Activated CD4-positive, alpha-beta T cell treated with anti-CD3 and anti-CD28 coated beads for 1 hour (primary cell): ENCODE data around the gene BBX.

Experiments used
- DNase-seq: peaks from one replicate; pipeline ENCODE4 v3.0.0-alpha.2; 2020

Gene BBX

DNA sequence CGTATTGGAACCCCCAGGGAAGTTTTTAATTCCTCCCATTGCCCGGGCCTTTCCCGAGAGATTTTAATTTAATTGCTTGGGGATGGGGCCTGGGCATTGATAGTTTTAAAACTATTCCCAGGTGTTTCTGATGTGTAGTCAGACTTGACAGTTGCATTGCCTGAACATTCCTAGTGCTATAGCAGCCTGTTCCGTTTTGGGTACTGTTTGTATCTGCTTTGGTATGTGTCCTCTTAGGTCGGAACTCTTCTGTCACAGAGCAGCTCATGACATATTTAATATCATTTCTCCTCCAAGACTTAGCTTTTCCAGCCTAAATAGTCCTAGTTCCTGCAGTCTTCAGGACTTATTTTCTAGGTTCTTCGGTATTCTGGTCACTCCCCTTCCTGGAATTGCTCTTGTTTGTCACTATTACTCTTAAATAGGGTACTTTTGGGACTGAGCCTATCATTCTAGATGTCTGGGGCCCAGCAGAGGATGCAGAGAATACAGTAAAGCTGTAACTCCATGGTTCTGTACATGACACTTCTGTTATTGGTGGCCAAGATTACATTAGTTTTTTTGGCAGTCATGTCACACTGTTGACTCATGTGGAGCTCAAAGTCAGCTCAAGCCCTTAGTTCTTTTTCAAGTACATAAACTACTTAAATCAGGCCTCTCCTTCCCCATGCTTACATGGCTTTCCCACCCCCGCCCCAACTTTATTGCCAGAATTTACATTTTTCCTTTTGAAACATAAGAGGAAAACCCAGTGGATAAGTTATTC, 81.5 kb downstream of the BBX start:
- no peak for DNase-seq

DNA sequence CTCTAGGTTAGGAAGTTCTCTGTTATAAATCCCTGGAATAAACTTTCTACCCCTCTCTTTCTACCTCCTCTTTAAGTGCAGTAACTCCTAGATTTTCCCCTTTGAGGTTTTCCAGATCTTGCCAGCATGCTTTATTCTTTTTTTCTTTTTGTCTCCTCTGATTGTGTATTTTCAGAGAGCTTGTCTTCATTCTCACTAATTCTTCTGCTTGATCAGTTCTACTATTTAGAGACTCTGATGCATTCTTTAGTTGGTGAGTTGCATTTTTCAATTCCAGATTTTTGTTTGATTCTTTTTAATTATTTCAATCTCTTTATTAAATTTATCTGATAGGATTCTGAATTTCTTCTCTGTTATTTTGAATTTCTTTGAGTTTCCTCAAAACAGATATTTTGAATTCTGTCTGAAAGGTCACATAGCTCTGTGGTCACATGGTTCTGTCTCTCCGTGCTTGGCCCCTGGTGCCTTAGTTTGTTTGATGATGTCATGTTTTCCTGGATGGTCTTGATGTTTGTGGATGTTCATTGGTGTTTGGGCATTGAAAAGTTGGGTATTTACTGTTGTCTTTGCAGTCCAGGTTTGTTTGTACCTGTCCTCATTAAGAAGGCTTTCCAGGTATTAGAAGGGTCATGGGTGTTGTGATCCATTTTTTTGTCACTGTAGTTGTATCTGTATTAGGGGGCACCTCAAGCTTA, 89.2 kb downstream of the BBX start:
- DNase-seq: no peak

GRCh38 chr3:107612664-107613084, 89.9 kb downstream of the BBX start:
- no peak for DNase-seq

DNA sequence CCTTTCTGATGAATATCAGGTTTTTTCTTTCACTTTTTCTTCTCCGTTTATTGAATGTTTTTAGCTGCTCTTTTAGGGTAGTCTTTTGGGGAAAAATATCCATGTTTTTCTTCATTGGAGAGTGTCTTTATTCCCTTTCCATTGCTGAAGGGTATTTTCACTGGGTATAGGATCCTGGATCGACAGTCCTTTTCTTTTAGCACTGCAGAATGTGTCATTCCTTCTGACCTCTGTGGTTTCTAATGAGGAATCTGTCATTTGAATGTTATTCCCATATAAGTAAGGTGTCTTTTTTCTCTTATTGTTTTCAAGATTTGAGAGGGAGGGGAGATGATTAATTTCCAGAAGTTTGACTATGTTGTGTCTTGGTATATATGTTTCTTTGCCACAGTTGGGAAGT, 96.8 kb downstream of the BBX start:
- no peak for DNase-seq

DNA sequence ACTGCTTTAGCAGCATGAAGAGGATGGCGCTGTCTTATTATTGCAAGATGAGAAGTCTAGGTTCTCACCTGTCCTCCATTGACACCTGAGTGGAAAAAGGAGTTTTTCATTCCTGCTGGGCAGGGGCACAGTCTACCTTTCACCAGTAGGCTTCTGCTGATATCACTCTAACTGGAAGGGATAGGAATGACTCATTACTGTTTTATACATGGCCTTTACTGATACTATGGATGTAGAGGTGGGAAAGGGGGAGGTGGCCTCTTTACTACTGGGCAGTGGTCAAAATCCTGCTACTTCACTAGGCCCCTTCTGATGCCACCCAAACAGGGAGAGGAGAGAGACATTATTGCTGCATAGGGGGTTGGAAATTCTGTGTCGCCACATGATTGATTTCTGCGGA, 97.8 kb downstream of the BBX start:
- DNase-seq: no peak

- no peak for DNase-seq
Observed at GRCh38 chr3:107621465-107621864, 98.7 kb downstream of the BBX start.

GRCh38 chr3:107627962-107628542, 105.3 kb downstream of the BBX start:
- no peak for DNase-seq

DNA sequence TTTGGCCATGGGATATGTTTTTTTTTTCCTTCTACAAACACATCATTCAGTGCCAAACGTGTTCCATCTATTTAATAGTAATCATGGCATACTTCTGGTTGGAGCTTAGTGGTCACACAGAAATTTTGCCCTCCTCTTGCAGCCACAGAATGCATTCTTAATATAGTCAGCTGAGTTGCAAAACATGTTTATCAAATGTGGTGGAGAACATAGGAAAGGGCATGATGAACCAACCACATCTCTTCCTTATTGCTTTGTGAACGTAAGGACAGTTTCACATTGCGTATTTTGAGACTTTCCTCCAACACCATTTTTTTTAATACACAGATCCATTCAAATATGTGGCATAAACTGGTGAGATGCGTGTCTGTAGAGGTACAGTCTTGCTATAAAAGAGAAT, 106.8 kb downstream of the BBX start:
- DNase-seq: no peak

GRCh38 chr3:107630779-107631178, 108.0 kb downstream of the BBX start:
- no peak for DNase-seq

- no peak for DNase-seq
Observed at GRCh38 chr3:107632576-107632975, 109.8 kb downstream of the BBX start.

GRCh38 chr3:107633327-107634098, 110.8 kb downstream of the BBX start:
- DNase-seq: no peak

DNA sequence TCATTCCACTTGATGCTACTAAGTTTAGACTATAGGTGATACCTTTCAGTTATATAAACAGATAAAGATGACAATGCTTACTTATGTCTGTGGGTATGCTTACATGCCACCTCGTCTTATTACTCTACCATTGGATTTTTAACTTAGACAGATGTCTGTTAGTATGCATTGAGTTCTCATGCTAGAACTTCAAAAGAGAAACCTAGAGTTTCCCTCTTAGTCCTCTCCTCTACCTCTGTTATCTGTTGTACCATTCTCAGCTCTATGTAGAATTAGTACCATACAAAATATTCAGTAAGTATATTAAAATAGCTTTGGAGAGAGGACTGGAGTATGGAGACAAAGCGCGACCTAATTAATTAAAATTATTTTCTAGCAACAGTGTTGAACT, 111.3 kb downstream of the BBX start:
- DNase-seq: no peak

- DNase-seq: no peak
Observed at GRCh38 chr3:107637416-107638183, 114.8 kb downstream of the BBX start.

DNA sequence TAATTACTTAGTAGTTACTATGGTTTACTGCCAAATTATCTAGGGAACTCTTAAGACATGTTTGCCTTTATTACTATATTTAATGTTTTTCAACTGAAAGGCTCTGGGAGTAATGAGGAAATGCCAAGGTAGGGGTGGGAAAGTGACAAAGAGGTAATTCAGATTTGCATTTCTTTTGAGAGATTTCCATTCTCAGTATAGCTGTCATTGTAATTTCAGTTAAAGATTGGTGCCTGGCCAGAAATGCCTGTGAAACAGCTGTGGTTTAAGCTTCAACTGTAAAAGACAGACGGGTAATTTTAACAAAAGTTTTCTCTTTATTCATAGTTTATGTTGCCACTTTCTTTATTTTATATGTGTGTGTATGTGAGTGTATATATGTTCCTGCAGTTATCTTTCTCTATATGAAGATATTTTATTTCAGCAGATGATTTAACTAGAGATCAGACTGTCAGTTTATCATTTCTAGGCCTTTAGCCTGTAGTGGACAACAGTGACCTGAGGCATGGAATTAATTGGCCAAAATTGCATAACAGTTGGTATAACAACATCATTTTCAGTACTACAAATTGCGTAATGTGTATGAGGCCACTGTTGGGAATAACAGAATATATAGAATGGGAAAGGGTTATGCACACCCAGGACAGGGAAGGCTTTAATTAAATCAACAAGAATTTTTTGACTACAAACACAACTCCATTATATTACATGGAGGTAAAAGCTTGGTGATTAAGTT, 119.0 kb downstream of the BBX start:
- no peak for DNase-seq

- DNase-seq: no peak
Observed at GRCh38 chr3:107643038-107643883, 120.5 kb downstream of the BBX start.

GRCh38 chr3:107644631-107645030, 121.9 kb downstream of the BBX start:
- DNase-seq: no peak

GRCh38 chr3:107650788-107651187, 128.0 kb downstream of the BBX start:
- no peak for DNase-seq

DNA sequence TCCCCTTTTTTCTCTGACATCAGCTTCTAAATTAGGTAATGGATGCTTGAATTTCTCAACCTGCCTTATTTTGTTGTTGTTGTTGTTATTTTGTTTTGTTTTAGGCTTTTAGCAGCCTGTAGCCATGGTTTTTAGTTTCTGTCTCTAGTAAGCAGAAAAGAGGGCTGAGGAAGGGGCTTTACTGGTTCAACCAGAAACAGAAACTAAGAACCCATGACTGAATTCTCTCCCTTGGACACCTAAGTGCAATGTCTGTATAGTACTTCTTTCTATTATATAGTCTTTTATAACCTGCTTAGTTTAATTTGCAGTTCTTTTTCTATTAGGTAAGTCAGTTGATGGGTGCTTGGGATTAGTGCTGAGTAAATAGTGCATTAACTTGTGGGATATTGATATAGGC, 129.0 kb downstream of the BBX start:
- DNase-seq: no peak

- no peak for DNase-seq
Observed at GRCh38 chr3:107654218-107654617, 131.5 kb downstream of the BBX start.

GRCh38 chr3:107657971-107658370, 135.2 kb downstream of the BBX start:
- DNase-seq: no peak
